WTC11 (cell line): ENCODE data around the gene PDGFRB. TPM values are rescaled to one million over a fixed set of nuclear protein-coding genes. Genes with fewer than 3 reads are reported as not detected.

ENCODE experiments used
- ATAC-seq: fragments of 200-7000 bp; cut with Tn5 transposase; 2 replicates; pipeline ENCODE4 v1.10.0; 2021; ENCODE audit warnings: mild to moderate bottlenecking, moderate library complexity
- CTCF ChIA-PET: fragments of 300-600 bp; sonication (Branson Sonifier 250); formaldehyde crosslinking; loops from one replicate; lab custom pipeline; 2021; ENCODE audit warnings: antibody characterized with exemption; lab: Charles Lee
- POLR2A ChIA-PET: fragments of 350-600 bp; sonication (Branson Sonifier 250); formaldehyde crosslinking; loops from one replicate; lab custom pipeline; 2021; ENCODE audit warnings: antibody characterized with exemption; lab: Charles Lee
- DNase-seq: peaks from one replicate; pipeline ENCODE4 v3.0.0; 2021; ENCODE audit warnings: low spot score
- H3K27ac Mint-ChIP-seq: 2 replicates; pipeline ENCODE4 v1.8.0; 2021; ENCODE audit warnings: mixed read lengths
- H3K27me3 Mint-ChIP-seq: 2 replicates; pipeline ENCODE4 v1.8.0; 2021; ENCODE audit warnings: low read depth, mild to moderate bottlenecking, moderate library complexity, mixed read lengths
- H3K36me3 Mint-ChIP-seq: 2 replicates; pipeline ENCODE4 v1.8.0; 2021; ENCODE audit warnings: mixed read lengths
- H3K4me1 Mint-ChIP-seq: 2 replicates; pipeline ENCODE4 v1.8.0; 2022; ENCODE audit warnings: mixed read lengths
- H3K4me3 Mint-ChIP-seq: 2 replicates; pipeline ENCODE4 v1.8.0; 2021; ENCODE audit warnings: mild to moderate bottlenecking, moderate library complexity, mixed read lengths
- H3K9me3 Mint-ChIP-seq: 2 replicates; pipeline ENCODE4 v1.8.0; 2021; ENCODE audit warnings: mixed read lengths
- ARID4B ChIP-seq: sonication (generic); formaldehyde crosslinking; IDR thresholded peaks from 2 replicates; pipeline ENCODE4 v1.8.0; 2023; ENCODE audit warnings: missing genetic modification reagents, mild to moderate bottlenecking, borderline replicate concordance
- ETV6 ChIP-seq: sonication (generic); formaldehyde crosslinking; IDR thresholded peaks from 2 replicates; pipeline ENCODE4 v1.8.1; 2022; ENCODE audit warnings: mild to moderate bottlenecking, missing genetic modification reagents
- FOXJ3 ChIP-seq: sonication (generic); formaldehyde crosslinking; IDR thresholded peaks from 2 replicates; pipeline ENCODE4 v1.9.0; 2021; ENCODE audit warnings: missing genetic modification reagents, mild to moderate bottlenecking, borderline replicate concordance
- FOXP1 ChIP-seq: sonication (generic); formaldehyde crosslinking; IDR thresholded peaks from 2 replicates; pipeline ENCODE4 v1.8.0; 2022; ENCODE audit warnings: missing genetic modification reagents, mild to moderate bottlenecking, moderate library complexity, borderline replicate concordance
- JAZF1 ChIP-seq: fragments of 250-450 bp; sonication (Bioruptor Pico); IDR thresholded peaks from 2 replicates; pipeline ENCODE4 v1.9.0; 2021; ENCODE audit warnings: moderate library complexity, mild to moderate bottlenecking, inconsistent platforms
- JUN ChIP-seq: sonication (generic); formaldehyde crosslinking; IDR thresholded peaks from 2 replicates; pipeline ENCODE4 v1.8.0; 2023; ENCODE audit warnings: mild to moderate bottlenecking, missing genetic modification reagents
- NR2C2 ChIP-seq: sonication (generic); formaldehyde crosslinking; IDR thresholded peaks from 2 replicates; pipeline ENCODE4 v1.8.0; 2022; ENCODE audit warnings: mild to moderate bottlenecking, missing genetic modification reagents
- PRDM15 ChIP-seq: sonication (generic); formaldehyde crosslinking; IDR thresholded peaks from 2 replicates; pipeline ENCODE4 v1.8.0; 2022; ENCODE audit warnings: missing genetic modification reagents
- RELA ChIP-seq: sonication (generic); formaldehyde crosslinking; IDR thresholded peaks from 2 replicates; pipeline ENCODE4 v1.8.1; 2022; ENCODE audit warnings: missing genetic modification reagents, mild to moderate bottlenecking, borderline replicate concordance
- SOX15 ChIP-seq: fragments of 250-450 bp; sonication (Bioruptor Pico); IDR thresholded peaks from 2 replicates; pipeline ENCODE4 v1.9.0; 2021; ENCODE audit warnings: mild to moderate bottlenecking
- ZMAT4 ChIP-seq: fragments of 250-450 bp; sonication (Bioruptor Pico); IDR thresholded peaks from 2 replicates; pipeline ENCODE4 v1.9.0; 2021; ENCODE audit warnings: mild to moderate bottlenecking
- ZNF121 ChIP-seq: sonication (generic); formaldehyde crosslinking; IDR thresholded peaks from 2 replicates; pipeline ENCODE4 v1.8.0; 2023; ENCODE audit warnings: missing genetic modification reagents
- ZNF219 ChIP-seq: sonication (generic); formaldehyde crosslinking; IDR thresholded peaks from 2 replicates; pipeline ENCODE4 v1.8.0; 2023; ENCODE audit warnings: missing genetic modification reagents, mild to moderate bottlenecking, borderline replicate concordance
- ZNF317 ChIP-seq: sonication (generic); formaldehyde crosslinking; IDR thresholded peaks from 2 replicates; pipeline ENCODE4 v1.8.1; 2023; ENCODE audit warnings: low read depth, mild to moderate bottlenecking, moderate library complexity, missing genetic modification reagents, borderline replicate concordance
- ZNF425 ChIP-seq: fragments of 250-450 bp; sonication (Bioruptor Pico); conservative IDR thresholded peaks from 2 replicates; pipeline ENCODE4 v1.9.0; 2021; ENCODE audit warnings: mild to moderate bottlenecking
- ZNF532 ChIP-seq: fragments of 250-450 bp; sonication (Bioruptor Pico); IDR thresholded peaks from 2 replicates; pipeline ENCODE4 v1.9.0; 2021; ENCODE audit warnings: mild to moderate bottlenecking, borderline replicate concordance
- total RNA-seq: library from RNA; stranded (reverse); gene quantifications from 3 replicates; pipeline ENCODE4 v1.2.3, GENCODE V29; 2021

The PDGFRB gene
- total RNA-seq, 1 experiment from 2014 or later = 5.1 TPM

GRCh38 chr5:150181027-150181426 is 25.4 kb upstream of the PDGFRB start:
- Mint-ChIP-seq H3K27ac (no peak overlapping the region), H3K36me3 (no peaks in the 10 kb centered on the region), H3K4me3 (no peak overlapping the region), H3K4me1 (peaks cover 15% of the 10 kb centered on the region), H3K27me3 (peaks cover 18% of the 10 kb centered on the region), H3K9me3 (no peaks in the 10 kb centered on the region)
- CTCF ChIA-PET = interaction anchor here (1.8 kb wide), 1 partner anchor 18 kb away, joined by 6 read pairs; no protein-coding TSS in a partner anchor
- POLR2A ChIA-PET = no interaction called here
- DNase-seq (no peak), ATAC-seq (no peak)
- TF ChIP-seq RELA (no peak), JUN (CRISPR knock-in tag) (no peak), PRDM15 (no peak), ETV6 (no peak), FOXJ3 (CRISPR knock-in tag) (no peak), SOX15 (CRISPR knock-in tag) (no peak), JAZF1 (CRISPR knock-in tag) (no peak)

GRCh38 chr5:150180241-150181026 is 24.8 kb upstream of the PDGFRB start:
- Mint-ChIP-seq H3K4me1 (peaks cover 9% of the 10 kb centered on the region), H3K27me3 (peaks cover 13% of the 10 kb centered on the region), H3K4me3 (no peak overlapping the region), H3K36me3 (no peaks in the 10 kb centered on the region), H3K27ac (no peak overlapping the region), H3K9me3 (no peaks in the 10 kb centered on the region)
- DNase-seq (no peak), ATAC-seq (no peak)
- ChIA-PET POLR2A (no interaction called here), CTCF (interaction anchor here (1.5 to 1.8 kb wide), 2 partner anchors 18 to 38 kb away, joined by 4 to 6 read pairs; no protein-coding TSS in a partner anchor)
- TF ChIP-seq FOXP1 (CRISPR knock-in tag) (no peak), ARID4B (CRISPR knock-in tag) (no peak), ZNF121 (CRISPR knock-in tag) (no peak), NR2C2 (CRISPR knock-in tag) (no peak), ZNF425 (CRISPR knock-in tag) (no peak), ZNF532 (no peak), ZNF219 (CRISPR knock-in tag) (no peak), ZNF317 (no peak), ZMAT4 (CRISPR knock-in tag) (no peak)
